ENCODE results near the gene LMNTD1. TPM values are rescaled to one million over a fixed set of nuclear protein-coding genes. Genes with fewer than 3 reads are reported as not detected.

The LMNTD1 gene
- total and polyA plus RNA-seq, 10 of the 15 experiments (the other 5 are each of a cell fraction or from before 2014, with no cell fraction given): not detected

DNA sequence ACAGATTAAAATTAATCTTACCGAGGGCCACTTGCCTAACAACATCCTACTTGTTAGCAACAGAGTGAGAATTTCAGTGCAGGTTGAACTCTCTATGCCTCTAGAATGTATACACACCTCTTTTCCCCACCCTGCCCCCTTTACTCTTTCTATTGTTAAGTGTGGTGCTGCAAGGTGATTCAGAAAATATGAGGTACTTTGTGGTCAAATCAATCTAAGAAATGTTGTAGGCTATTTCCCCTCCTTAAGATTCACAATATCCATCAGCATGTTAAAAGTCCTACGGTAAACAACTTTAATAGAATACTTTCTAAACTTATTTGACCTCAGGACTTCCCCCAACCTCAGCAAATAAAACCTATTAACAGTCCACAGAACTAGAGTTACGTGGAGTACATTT, 106.0 kb downstream of the LMNTD1 start (continued):
- TF ChIP-seq, protein P1, sequence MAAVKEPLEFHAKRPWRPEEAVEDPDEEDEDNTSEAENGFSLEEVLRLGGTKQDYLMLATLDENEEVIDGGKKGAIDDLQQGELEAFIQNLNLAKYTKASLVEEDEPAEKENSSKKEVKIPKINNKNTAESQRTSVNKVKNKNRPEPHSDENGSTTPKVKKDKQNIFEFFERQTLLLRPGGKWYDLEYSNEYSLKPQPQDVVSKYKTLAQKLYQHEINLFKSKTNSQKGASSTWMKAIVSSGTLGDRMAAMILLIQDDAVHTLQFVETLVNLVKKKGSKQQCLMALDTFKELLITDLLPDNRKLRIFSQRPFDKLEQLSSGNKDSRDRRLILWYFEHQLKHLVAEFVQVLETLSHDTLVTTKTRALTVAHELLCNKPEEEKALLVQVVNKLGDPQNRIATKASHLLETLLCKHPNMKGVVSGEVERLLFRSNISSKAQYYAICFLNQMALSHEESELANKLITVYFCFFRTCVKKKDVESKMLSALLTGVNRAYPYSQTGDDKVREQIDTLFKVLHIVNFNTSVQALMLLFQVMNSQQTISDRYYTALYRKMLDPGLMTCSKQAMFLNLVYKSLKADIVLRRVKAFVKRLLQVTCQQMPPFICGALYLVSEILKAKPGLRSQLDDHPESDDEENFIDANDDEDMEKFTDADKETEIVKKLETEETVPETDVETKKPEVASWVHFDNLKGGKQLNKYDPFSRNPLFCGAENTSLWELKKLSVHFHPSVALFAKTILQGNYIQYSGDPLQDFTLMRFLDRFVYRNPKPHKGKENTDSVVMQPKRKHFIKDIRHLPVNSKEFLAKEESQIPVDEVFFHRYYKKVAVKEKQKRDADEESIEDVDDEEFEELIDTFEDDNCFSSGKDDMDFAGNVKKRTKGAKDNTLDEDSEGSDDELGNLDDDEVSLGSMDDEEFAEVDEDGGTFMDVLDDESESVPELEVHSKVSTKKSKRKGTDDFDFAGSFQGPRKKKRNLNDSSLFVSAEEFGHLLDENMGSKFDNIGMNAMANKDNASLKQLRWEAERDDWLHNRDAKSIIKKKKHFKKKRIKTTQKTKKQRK (IDR thresholded peaks at IDR 0.05; ENCODE audit: low read depth, low read length): no peak

DNA sequence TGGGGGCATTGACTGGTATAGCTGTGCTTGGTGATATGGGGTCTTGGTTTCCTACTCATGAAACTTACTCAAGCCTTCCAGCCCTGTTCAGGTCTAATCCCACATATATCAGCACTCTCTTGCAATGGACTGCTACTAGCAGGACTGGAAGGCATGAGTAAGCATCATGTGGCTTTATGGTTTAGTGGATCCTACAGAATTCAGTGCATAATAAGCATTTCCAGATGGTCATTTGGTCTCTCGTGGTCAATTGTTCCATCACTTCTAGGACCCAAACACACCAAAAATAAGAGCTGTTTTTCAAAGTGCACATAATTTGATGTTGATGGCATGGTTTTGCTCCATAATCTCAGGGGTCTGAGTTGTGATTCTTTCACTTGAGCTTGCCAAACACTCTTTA, 114.4 kb downstream of the LMNTD1 start:
- Histone ChIP-seq H3K27me3 (replicated peaks in 1 of 2; ENCODE audit: control insufficient read depth in 2 of 2, insufficient read depth in 2 of 2, low read length in 1 of 2) (no peaks in the 10 kb centered on the region), H3K9ac (ENCODE audit: control insufficient read depth, insufficient read depth, low read length) (no peak overlapping the region), H2AFZ (ENCODE audit: control insufficient read depth, low read depth, low read length) (no peak overlapping the region), H3K27ac (ENCODE audit: control insufficient read depth, insufficient read depth) (no peak overlapping the region), H3K9me3 (replicated peaks; ENCODE audit: control insufficient read depth, insufficient read depth, low read length) (no peaks in the 10 kb centered on the region), H3K79me2 (ENCODE audit: control insufficient read depth, insufficient read depth, low read length) (no peaks in the 10 kb centered on the region), H3K4me3 (no peak overlapping the region), H3K36me3 (ENCODE audit: control insufficient read depth in 2 of 2, insufficient read depth in 2 of 2, low read length in 1 of 2) (no peaks in the 10 kb centered on the region), H4K20me1 (ENCODE audit: control insufficient read depth, insufficient read depth) (no peaks in the 10 kb centered on the region), H3K4me1 (ENCODE audit: control insufficient read depth, insufficient read depth, low read length) (no peaks in the 10 kb centered on the region), H3K4me2 (ENCODE audit: control insufficient read depth, insufficient read depth) (no peak overlapping the region)
- FAIRE-seq (no peak), ATAC-seq (no peak), DNase-seq (ENCODE audit: low read depth, low spot score) (no peak)
- intact Hi-C loops (cut with micrococcal nuclease; ENCODE audit: unreplicated experiment) (no loop called here), in situ Hi-C loops (cut with MboI) (loop anchor here (5.0 kb wide), 1 partner anchor 589 kb away; no protein-coding TSS in a partner anchor)
- SMC1A ChIA-PET (ENCODE audit: uncharacterized antibody, unreplicated experiment): interaction anchor here (0.7 to 1.4 kb wide), 4 partner anchors 14 to 594 kb away, joined by 3 read pairs; no protein-coding TSS in a partner anchor
- POLR2A ChIA-PET: interaction anchor here (0.6 kb wide), 1 partner anchor 218 kb away, joined by 5 read pairs; no protein-coding TSS in a partner anchor
- no TSS peak for BruUV-seq (replicated peaks)
- CTCF ChIA-PET: interaction anchor here (1.1 to 2.3 kb wide), 6 partner anchors 9 to 593 kb away, joined by 3 to 6 read pairs (median 3); no protein-coding TSS in a partner anchor
- no peak for TF ChIP-seq PAX8 (IDR thresholded peaks at IDR 0.05)
- TF ChIP-seq TCF12 (IDR thresholded peaks at IDR 0.05; ENCODE audit: low read depth, low read length): no peak
- TF ChIP-seq, protein P2, sequence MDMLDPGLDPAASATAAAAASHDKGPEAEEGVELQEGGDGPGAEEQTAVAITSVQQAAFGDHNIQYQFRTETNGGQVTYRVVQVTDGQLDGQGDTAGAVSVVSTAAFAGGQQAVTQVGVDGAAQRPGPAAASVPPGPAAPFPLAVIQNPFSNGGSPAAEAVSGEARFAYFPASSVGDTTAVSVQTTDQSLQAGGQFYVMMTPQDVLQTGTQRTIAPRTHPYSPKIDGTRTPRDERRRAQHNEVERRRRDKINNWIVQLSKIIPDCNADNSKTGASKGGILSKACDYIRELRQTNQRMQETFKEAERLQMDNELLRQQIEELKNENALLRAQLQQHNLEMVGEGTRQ (IDR thresholded peaks at IDR 0.05; ENCODE audit: borderline replicate concordance, low read depth, low read length): no peak
- TF ChIP-seq KLF5 (IDR thresholded peaks at IDR 0.05; ENCODE audit: partially characterized antibody): no peak
- no peak for TF ChIP-seq CREB1 (IDR thresholded peaks at IDR 0.05; ENCODE audit: low read depth)
- RAD21 ChIA-PET (ENCODE audit: unreplicated experiment): interaction anchor here (0.6 kb wide), 1 partner anchor 321 kb away, joined by 5 read pairs; no protein-coding TSS in a partner anchor
- WGBS (ENCODE audit: insufficient coverage, insufficient replicate concordance, low lambda C conversion rate, missing lambda C conversion rate): 6% methylated on average over 1 of the region's 1 CpG

All from GM12878 (cell line).